T-helper 2 cell (primary cell): ENCODE data around the gene MED29.

Source experiments
- DNase-seq, 5 experiments: peaks; one replicate each; pipeline versions ENCODE4 v3.0.0 to v3.0.0-alpha.2; 2012 to 2022

MED29 gene

GRCh38 chr19:39399668-39400050, 8.5 kb downstream of the MED29 start:
- DNase-seq = no peak

- DNase-seq = no peak
Observed at GRCh38 chr19:39400061-39400460, 8.9 kb downstream of the MED29 start.

DNA sequence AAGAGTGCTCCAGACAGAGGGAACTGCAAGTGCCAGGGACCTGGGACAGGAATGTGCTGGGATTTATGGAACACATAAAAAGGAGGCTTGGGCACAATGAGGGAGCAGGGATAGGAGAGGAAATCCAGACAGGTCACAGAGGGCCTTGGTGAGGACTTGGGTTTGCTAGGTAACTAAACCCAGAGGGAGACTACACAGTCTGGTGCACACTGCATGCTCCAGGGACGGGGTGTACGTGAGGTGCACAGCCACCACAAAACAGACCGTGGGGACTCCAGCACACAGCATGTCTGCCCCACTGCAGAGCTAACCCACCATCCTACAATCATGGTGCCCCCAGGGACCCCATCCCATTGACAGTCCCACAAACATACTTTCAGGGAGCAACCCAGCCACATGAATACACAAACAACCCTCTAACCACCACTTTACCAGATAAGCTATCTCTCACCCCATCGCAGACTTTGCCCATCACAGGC, 9.9 kb downstream of the MED29 start:
- no peak for DNase-seq

- DNase-seq = peak; percentile 55 to 99 (median 83)
Observed at GRCh38 chr19:39401549-39402345, 10.6 kb downstream of the MED29 start.

DNA sequence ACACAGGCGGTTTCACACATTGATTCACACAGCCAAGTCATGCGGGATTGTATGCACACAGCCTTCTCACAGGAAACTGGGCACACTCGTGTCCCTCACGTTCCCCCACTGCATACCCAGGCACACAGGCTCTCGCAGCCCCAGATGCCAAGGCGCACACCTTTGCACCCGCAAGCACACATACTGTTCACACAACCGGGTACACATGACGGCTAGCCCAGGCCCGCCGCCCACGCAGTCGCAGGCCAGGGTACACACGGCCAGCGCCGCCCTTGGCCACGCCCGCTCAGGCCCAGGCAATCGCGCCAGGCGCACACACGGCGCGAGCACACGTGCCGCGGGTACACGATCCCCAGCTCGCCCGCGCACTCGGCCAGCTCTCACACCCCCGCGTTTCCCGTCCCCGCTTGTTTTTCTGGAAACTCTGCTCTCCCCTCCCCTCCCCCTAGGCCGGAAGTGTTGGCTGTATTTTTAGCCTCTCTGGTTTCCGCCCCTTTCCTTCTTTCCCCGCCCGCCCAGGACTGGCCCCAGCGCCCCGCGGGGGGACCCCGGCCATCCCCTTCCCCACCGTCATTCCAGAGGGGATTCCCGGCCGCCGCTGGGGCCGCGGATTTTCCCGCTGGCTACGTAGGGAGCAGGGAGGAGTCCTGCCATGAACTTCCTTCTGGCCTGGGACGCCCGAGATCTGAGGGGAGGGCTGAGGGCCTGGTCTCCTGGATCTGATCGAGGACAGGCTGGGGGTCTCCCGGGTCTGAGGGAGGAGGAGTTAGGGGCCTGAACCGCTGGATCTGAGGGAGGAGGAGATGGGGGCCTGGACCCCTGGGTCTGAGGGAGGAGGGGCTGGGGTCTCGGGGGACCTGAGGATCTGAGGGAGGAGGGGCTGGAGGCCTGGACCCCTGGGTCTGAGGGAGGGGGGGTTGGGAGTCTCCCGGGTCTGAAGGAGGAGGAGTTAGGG, 11.4 kb downstream of the MED29 start:
- DNase-seq = peak; percentile 62 to 89 (median 76)

GRCh38 chr19:39403331-39404312, 12.4 kb downstream of the MED29 start:
- peak; percentile 90 to 100 (median 94) for DNase-seq

GRCh38 chr19:39405261-39405957, 14.2 kb downstream of the MED29 start:
- DNase-seq = no peak

- DNase-seq = peak; percentile 61 to 93 (median 81)
Observed at GRCh38 chr19:39405958-39406655, 14.9 kb downstream of the MED29 start.

- DNase-seq = peak; percentile 79 to 91 (median 86)
Observed at GRCh38 chr19:39406656-39407409, 15.7 kb downstream of the MED29 start, which contains the start of gene ZFP36. TSS of gene ZFP36 (plus strand) at chr19:39406847. CDS start at chr19:39406905, 58 bp downstream.

DNA sequence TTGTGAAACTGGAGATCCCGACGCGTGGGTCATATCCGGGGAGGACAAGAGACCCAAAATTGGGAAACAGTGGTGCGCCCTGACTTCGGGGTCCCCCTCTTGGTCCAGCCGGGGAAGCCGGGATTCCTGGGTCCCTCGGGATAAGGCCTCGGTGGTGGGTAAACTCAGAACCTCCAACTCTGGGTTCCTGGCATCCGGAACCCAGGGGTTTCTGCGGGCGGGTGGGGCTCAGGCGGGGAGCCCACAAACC, 16.2 kb downstream of the MED29 start:
- no peak for DNase-seq

DNA sequence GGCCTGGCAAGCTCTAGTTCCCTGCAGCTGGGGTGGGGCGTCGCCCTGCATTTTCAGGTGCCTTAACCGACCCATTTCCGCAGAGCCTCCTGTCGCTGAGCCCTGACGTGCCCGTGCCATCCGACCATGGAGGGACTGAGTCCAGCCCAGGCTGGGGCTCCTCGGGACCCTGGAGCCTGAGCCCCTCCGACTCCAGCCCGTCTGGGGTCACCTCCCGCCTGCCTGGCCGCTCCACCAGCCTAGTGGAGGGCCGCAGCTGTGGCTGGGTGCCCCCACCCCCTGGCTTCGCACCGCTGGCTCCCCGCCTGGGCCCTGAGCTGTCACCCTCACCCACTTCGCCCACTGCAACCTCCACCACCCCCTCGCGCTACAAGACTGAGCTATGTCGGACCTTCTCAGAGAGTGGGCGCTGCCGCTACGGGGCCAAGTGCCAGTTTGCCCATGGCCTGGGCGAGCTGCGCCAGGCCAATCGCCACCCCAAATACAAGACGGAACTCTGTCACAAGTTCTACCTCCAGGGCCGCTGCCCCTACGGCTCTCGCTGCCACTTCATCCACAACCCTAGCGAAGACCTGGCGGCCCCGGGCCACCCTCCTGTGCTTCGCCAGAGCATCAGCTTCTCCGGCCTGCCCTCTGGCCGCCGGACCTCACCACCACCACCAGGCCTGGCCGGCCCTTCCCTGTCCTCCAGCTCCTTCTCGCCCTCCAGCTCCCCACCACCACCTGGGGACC, 16.6 kb downstream of the MED29 start:
- peak in 4 of 5 experiments; percentile 33 to 92 (median 68) for DNase-seq

GRCh38 chr19:39408392-39409207, 17.4 kb downstream of the MED29 start:
- peak in 2 of 5 experiments; percentile 49 to 59 for DNase-seq

DNA sequence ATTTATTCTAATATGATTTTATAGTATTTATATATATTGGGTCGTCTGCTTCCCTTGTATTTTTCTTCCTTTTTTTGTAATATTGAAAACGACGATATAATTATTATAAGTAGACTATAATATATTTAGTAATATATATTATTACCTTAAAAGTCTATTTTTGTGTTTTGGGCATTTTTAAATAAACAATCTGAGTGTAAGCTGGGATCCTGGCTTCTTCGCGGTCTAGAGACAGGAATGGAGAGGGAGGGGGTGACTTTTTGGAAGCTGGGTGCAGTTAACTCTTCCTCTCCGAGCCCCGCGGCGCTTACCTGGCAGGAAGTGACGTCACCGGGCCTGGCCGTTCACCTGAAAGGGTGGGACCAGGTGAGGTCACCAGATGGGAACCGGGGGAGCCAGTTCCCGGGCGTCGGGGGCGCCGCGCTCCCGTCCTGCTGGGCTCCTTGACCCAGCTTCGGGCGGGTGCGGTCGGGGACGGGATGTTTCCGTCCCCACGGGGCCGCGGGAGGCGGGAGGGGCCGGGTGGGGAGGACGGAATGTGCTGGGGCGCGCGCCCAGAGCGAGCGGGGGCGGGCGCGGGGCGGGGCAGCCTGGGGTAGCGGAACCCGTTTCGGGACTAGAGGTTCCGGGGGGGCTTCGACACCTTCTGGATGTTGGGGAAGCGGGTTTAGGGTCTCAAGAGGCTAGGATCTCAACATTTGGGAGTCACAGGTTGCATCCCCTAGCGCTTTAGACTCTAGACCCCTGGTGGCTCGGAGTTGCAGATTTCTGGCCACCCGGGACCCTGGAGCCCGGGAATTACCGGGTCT, 18.2 kb downstream of the MED29 start:
- DNase-seq = peak; percentile 53 to 89 (median 87)

GRCh38 chr19:39410017-39410830, 19.0 kb downstream of the MED29 start:
- DNase-seq = peak; percentile 33 to 84 (median 71)

DNA sequence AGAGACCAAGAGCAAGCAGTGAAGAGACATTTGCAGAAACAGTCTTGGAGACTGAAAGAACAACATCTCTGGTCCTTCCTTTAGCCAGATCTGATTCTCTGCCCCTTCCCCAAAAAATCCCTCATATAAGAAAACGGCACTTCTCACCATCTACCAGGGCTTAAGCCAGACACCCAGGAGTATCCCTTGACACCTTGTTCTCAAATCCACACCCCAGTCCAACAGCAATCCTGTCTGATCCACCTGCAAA, 19.6 kb downstream of the MED29 start:
- no peak for DNase-seq

- DNase-seq = peak in 1 of 5 experiments; percentile 57
Observed at GRCh38 chr19:39411081-39411831, 20.1 kb downstream of the MED29 start.

DNA sequence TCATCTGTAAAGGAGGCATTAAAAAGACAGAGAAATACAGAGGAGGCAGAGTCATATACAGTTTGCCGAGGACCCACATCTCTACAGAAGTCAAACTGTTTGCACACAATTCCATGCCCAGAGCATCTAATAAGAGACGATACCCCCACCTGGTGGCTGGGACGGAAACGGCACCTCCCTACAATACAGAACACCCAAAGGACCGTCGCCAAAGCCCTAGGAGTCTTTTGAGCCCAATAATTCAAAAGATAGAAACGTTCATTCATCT, 20.6 kb downstream of the MED29 start:
- DNase-seq = peak; percentile 68 to 92 (median 88)
